Endothelial cell (in vitro differentiated cells): ENCODE data around the gene RSAD2. TPM values are rescaled to one million over a fixed set of nuclear protein-coding genes. Genes with fewer than 3 reads are reported as not detected.

Experiments used
- DNase-seq: peaks from one replicate; pipeline ENCODE4 v3.0.0; 2021; ENCODE audit warnings: low spot score
- H3K27ac Mint-ChIP-seq: one replicate; pipeline ENCODE4 v1.8.0; 2021; ENCODE audit warnings: mixed read lengths, inconsistent platforms; ENCODE audit not compliant: unreplicated experiment
- H3K27me3 Mint-ChIP-seq: one replicate; pipeline ENCODE4 v1.8.0; 2021; ENCODE audit warnings: mild to moderate bottlenecking, moderate library complexity, mixed read lengths, inconsistent platforms; ENCODE audit not compliant: unreplicated experiment
- H3K36me3 Mint-ChIP-seq: one replicate; pipeline ENCODE4 v1.8.0; 2021; ENCODE audit warnings: mild to moderate bottlenecking, low read depth, mixed read lengths, inconsistent platforms; ENCODE audit not compliant: unreplicated experiment
- H3K4me1 Mint-ChIP-seq: one replicate; pipeline ENCODE4 v1.8.0; 2021; ENCODE audit warnings: mild to moderate bottlenecking, mixed read lengths, inconsistent platforms; ENCODE audit not compliant: unreplicated experiment
- H3K4me3 Mint-ChIP-seq: one replicate; pipeline ENCODE4 v1.8.0; 2021; ENCODE audit warnings: mild to moderate bottlenecking, mixed read lengths, inconsistent platforms; ENCODE audit not compliant: unreplicated experiment
- H3K9me3 Mint-ChIP-seq: one replicate; pipeline ENCODE4 v1.8.0; 2021; ENCODE audit warnings: mixed read lengths, inconsistent platforms; ENCODE audit not compliant: unreplicated experiment
- total RNA-seq: library from RNA; stranded (reverse); fragmentation: NEBNext Ultra II Directional; extraction: Animal tissue kit (Norgen Biotek cat#: 25700); gene quantifications from one replicate; pipeline ENCODE4 v1.2.1, GENCODE V29; 2021; ENCODE audit not compliant: unreplicated experiment
- TF ChIP-seq, protein P1 (sequence below): fragments of 200-600 bp; sonication (generic); IDR thresholded peaks from one replicate; pipeline ENCODE4 v1.5.0; 2021; ENCODE audit warnings: antibody characterized with exemption; ENCODE audit not compliant: unreplicated experiment

The RSAD2 gene
- total RNA-seq, 1 donor from 2014 or later: 0.28 TPM

GRCh38 chr2:6834163-6834562, 43.4 kb upstream of the RSAD2 start:
- Mint-ChIP-seq H3K4me1 (no peaks in the 10 kb centered on the region), H3K36me3 (no peaks in the 10 kb centered on the region), H3K27ac (no peak overlapping the region), H3K4me3 (no peak overlapping the region), H3K27me3 (no peaks in the 10 kb centered on the region), H3K9me3 (peaks cover 13% of the 10 kb centered on the region)
- TF ChIP-seq, protein P1, sequence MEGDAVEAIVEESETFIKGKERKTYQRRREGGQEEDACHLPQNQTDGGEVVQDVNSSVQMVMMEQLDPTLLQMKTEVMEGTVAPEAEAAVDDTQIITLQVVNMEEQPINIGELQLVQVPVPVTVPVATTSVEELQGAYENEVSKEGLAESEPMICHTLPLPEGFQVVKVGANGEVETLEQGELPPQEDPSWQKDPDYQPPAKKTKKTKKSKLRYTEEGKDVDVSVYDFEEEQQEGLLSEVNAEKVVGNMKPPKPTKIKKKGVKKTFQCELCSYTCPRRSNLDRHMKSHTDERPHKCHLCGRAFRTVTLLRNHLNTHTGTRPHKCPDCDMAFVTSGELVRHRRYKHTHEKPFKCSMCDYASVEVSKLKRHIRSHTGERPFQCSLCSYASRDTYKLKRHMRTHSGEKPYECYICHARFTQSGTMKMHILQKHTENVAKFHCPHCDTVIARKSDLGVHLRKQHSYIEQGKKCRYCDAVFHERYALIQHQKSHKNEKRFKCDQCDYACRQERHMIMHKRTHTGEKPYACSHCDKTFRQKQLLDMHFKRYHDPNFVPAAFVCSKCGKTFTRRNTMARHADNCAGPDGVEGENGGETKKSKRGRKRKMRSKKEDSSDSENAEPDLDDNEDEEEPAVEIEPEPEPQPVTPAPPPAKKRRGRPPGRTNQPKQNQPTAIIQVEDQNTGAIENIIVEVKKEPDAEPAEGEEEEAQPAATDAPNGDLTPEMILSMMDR: no peak
- no peak for DNase-seq

DNA sequence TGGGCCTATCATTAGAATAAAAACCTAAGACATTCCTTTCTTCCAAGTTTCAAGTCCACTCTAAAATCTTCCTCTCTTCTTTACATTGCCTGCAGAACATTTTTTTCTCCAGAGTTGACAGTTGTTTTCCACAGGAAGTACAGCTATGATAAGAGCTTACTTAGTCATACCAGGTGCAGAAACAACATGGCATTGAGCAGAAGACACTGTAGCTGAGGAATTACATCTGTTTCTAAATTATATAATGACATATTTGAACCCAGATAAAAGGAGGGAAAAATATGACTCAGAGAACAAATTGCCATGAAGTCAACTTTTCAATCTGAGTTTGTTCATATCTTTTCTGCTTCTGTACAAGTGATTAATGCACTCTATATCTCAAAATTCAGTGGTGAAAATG, 42.1 kb upstream of the RSAD2 start:
- H3K4me1 Mint-ChIP-seq: no peaks in the 10 kb centered on the region
- no peaks in the 10 kb centered on the region for H3K27me3 Mint-ChIP-seq
- no peaks in the 10 kb centered on the region for H3K36me3 Mint-ChIP-seq
- H3K27ac Mint-ChIP-seq: no peak overlapping the region
- H3K4me3 Mint-ChIP-seq: no peak overlapping the region
- H3K9me3 Mint-ChIP-seq: peaks cover 9% of the 10 kb centered on the region
- TF ChIP-seq, protein P1: no peak
- no peak for DNase-seq

- H3K36me3 Mint-ChIP-seq: no peaks in the 10 kb centered on the region
- no peaks in the 10 kb centered on the region for H3K4me1 Mint-ChIP-seq
- TF ChIP-seq, protein P1: no peak
- H3K27me3 Mint-ChIP-seq: peaks cover 3% of the 10 kb centered on the region
- no peak overlapping the region for H3K27ac Mint-ChIP-seq
- DNase-seq: no peak
- H3K4me3 Mint-ChIP-seq: no peak overlapping the region
- peaks cover 13% of the 10 kb centered on the region for H3K9me3 Mint-ChIP-seq
Observed at GRCh38 chr2:6838673-6839319, 38.8 kb upstream of the RSAD2 start.

DNA sequence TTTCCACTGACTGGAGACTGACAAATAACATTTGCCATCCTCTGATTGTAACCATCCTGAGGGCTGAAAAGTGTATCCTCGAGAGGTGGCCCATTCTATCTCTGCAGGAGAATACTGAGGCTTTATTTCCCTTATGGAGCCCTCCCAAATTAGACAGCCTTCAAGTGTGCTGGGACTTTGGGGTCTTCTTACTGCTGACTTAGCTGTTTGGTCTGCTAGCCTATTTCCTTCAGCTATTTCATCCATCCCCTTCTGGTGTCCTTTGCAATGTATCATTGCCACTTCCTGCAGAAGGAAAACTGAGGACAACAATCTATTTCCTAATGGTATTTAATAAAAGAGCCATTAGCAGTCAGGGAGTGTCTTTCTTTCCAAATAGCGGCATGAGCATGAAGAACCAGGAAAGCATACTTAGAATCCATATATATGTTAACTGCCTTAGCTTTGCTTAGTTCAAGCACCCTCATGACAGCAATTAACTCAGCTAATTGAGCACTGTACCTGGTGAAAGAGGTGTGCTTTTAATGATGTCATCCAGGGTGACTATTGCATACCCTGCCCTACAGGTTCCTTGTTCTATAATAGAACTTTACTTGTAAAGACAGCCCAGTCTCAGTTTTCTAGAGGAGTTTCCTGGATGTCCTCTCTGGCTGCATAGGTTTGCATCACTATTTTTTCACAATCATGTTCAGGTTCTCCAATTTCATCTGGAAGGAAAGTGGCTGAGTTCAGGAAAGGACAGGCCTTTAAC, 35.9 kb upstream of the RSAD2 start:
- H3K9me3 Mint-ChIP-seq: peaks cover 29% of the 10 kb centered on the region

GRCh38 chr2:6845312-6845711, 32.3 kb upstream of the RSAD2 start:
- TF ChIP-seq, protein P1: no peak
- Mint-ChIP-seq H3K9me3 (peaks cover 28% of the 10 kb centered on the region), H3K27me3 (peaks cover 3% of the 10 kb centered on the region), H3K27ac (no peak overlapping the region), H3K4me3 (no peak overlapping the region), H3K36me3 (peaks cover 16% of the 10 kb centered on the region), H3K4me1 (no peaks in the 10 kb centered on the region)
- DNase-seq: no peak

More for the DNA sequence above, 35.9 kb upstream of the RSAD2 start:
- H3K27ac Mint-ChIP-seq: no peak overlapping the region
- H3K27me3 Mint-ChIP-seq: peaks cover 3% of the 10 kb centered on the region
- TF ChIP-seq, protein P1: no peak
- no peak overlapping the region for H3K4me3 Mint-ChIP-seq
- peaks cover 13% of the 10 kb centered on the region for H3K36me3 Mint-ChIP-seq
- no peaks in the 10 kb centered on the region for H3K4me1 Mint-ChIP-seq
- no peak for DNase-seq
